HepG2 (cell line): ENCODE data around the gene PSMG4. TPM values are rescaled to one million over a fixed set of nuclear protein-coding genes. Genes with fewer than 3 reads are reported as not detected.

Experiments
- ATF3 ChIP-seq: sonication (generic); formaldehyde crosslinking; IDR thresholded peaks from 2 replicates; pipeline ENCODE4 v1.4.0; 2020; ENCODE audit warnings: missing genetic modification reagents
- CHCHD3 ChIP-seq: sonication (generic); formaldehyde crosslinking; IDR thresholded peaks from 2 replicates; pipeline ENCODE4 v1.8.0; 2022; ENCODE audit warnings: mild to moderate bottlenecking, missing genetic modification reagents, moderate library complexity
- CREB1 ChIP-seq, 2 experiments: fragments of 450-650 bp in 1 of 2; IDR thresholded peaks; 2 replicates each; pipeline ENCODE4 v1.6.1; 2016 to 2017; ENCODE audit warnings: control low read depth in 1 of 2, mild to moderate bottlenecking in 1 of 2, missing compliant biosample characterization in 1 of 2, missing genetic modification characterization in 1 of 2
- DBP ChIP-seq: sonication (generic); formaldehyde crosslinking; IDR thresholded peaks from 2 replicates; pipeline ENCODE4 v1.4.0; 2020; ENCODE audit warnings: missing genetic modification reagents; ENCODE audit errors: not compliant biosample characterization
- HBP1 ChIP-seq: IDR thresholded peaks from 2 replicates; pipeline ENCODE4 v1.6.1; 2016; ENCODE audit warnings: low read depth, control low read depth
- HMGXB3 ChIP-seq: sonication (generic); formaldehyde crosslinking; IDR thresholded peaks from 2 replicates; pipeline ENCODE4 v1.4.0; 2020; ENCODE audit warnings: missing genetic modification reagents, borderline replicate concordance
- ISX ChIP-seq: sonication (generic); formaldehyde crosslinking; conservative IDR thresholded peaks from 2 replicates; pipeline ENCODE4 v1.5.0; 2020; ENCODE audit warnings: missing genetic modification reagents
- KDM2A ChIP-seq: sonication (generic); formaldehyde crosslinking; IDR thresholded peaks from 2 replicates; pipeline ENCODE4 v1.4.0; 2020; ENCODE audit warnings: low read depth, missing genetic modification reagents, borderline replicate concordance
- KMT2B ChIP-seq: IDR thresholded peaks from 2 replicates; pipeline ENCODE4 v1.6.1; 2016; ENCODE audit warnings: missing genetic modification reagents, missing compliant biosample characterization
- MXI1 ChIP-seq: IDR thresholded peaks from 3 replicates; pipeline ENCODE4 v1.6.1; 2012; ENCODE audit warnings: low read depth, low read length, inconsistent platforms, borderline replicate concordance
- NR3C1 ChIP-seq: sonication (generic); formaldehyde crosslinking; IDR thresholded peaks from 2 replicates; pipeline ENCODE4 v1.4.0; 2020; ENCODE audit warnings: missing genetic modification reagents
- SALL1 ChIP-seq: sonication (generic); formaldehyde crosslinking; IDR thresholded peaks from 2 replicates; pipeline ENCODE4 v1.8.0; 2022; ENCODE audit warnings: mild to moderate bottlenecking, missing genetic modification reagents
- SMYD3 ChIP-seq: sonication (generic); formaldehyde crosslinking; IDR thresholded peaks from 2 replicates; pipeline ENCODE4 v1.8.1; 2023; ENCODE audit warnings: mild to moderate bottlenecking, missing genetic modification reagents
- SOX5 ChIP-seq: IDR thresholded peaks from 2 replicates; pipeline ENCODE4 v1.6.1; 2016; ENCODE audit warnings: borderline replicate concordance
- SOX6 ChIP-seq, 2 experiments: fragments of 450-650 bp in 1 of 2; sonication (generic) in 1 of 2; formaldehyde crosslinking in 1 of 2; IDR thresholded peaks; 2 replicates each; pipeline versions ENCODE4 v1.4.0 to v1.6.1; 2017 to 2020; ENCODE audit warnings: antibody characterized with exemption in 1 of 2, mild to moderate bottlenecking in 1 of 2, missing genetic modification reagents in 1 of 2
- TBX2 ChIP-seq: sonication (generic); formaldehyde crosslinking; IDR thresholded peaks from 2 replicates; pipeline ENCODE4 v1.5.0; 2020; ENCODE audit warnings: missing genetic modification reagents, mild to moderate bottlenecking, borderline replicate concordance
- TEAD2 ChIP-seq: sonication (generic); formaldehyde crosslinking; IDR thresholded peaks from 2 replicates; pipeline ENCODE4 v1.9.0; 2021; ENCODE audit warnings: missing genetic modification reagents
- XRCC5 ChIP-seq: fragments of 200-400 bp; formaldehyde crosslinking; optimal IDR thresholded peaks from 2 replicates; pipeline ENCODE3; 2017; ENCODE audit warnings: mild to moderate bottlenecking, low read length
- ZFP62 ChIP-seq: sonication (generic); formaldehyde crosslinking; IDR thresholded peaks from 2 replicates; pipeline ENCODE4 v1.4.0; 2020; ENCODE audit warnings: missing genetic modification reagents
- ZNF331 ChIP-seq: sonication (generic); formaldehyde crosslinking; IDR thresholded peaks from 2 replicates; pipeline ENCODE4 v1.4.0; 2020; ENCODE audit warnings: missing genetic modification reagents
- ZNF556 ChIP-seq: sonication (generic); formaldehyde crosslinking; IDR thresholded peaks from 2 replicates; pipeline ENCODE4 v1.4.0; 2020; ENCODE audit warnings: mild to moderate bottlenecking, missing genetic modification reagents, borderline replicate concordance
- ZNF589 ChIP-seq: sonication (generic); formaldehyde crosslinking; conservative IDR thresholded peaks from 2 replicates; pipeline ENCODE4 v1.8.0; 2022; ENCODE audit warnings: mild to moderate bottlenecking, moderate library complexity, missing genetic modification reagents
- polyA plus RNA-seq, 8 experiments: library from polyadenylated mRNA; depleted of rRNA in 3 of 8; stranded (reverse) in 7 of 8; unstranded in 1 of 8; fragments of >200 nt; fragmentation: Illumina TruSeq in 4 of 8; extraction: Trizol in 4 of 8; gene quantifications; 2 replicates each; pipeline versions ENCODE4 v1.2.1 to v1.2.3, GENCODE V29; 2011 to 2016; ENCODE audit warnings: low read depth in 4 of 8, missing spikeins in 1 of 8, mixed read lengths in 1 of 8; ENCODE audit not compliant: insufficient read depth in 1 of 8
- total RNA-seq, 5 experiments: library from RNA; depleted of rRNA; stranded (reverse); fragments of >200 nt; fragmentation: Illumina TruSeq; extraction: Trizol; gene quantifications; 2 replicates each; pipeline ENCODE4 v1.2.3, GENCODE V29; 2016; ENCODE audit warnings: low read depth in 1 of 5

PSMG4 gene
- total and polyA plus RNA-seq, 2 of the 13 experiments (the other 11 are each of a cell fraction or from before 2014, with no cell fraction given), result 28.5 to 32.8 TPM

- TF ChIP-seq HMGXB3 (CRISPR knock-in tag) (peak; percentile 31; the same call in 1 of the 2 replicates), TEAD2 (CRISPR knock-in tag) (peak; percentile 17; the same call in 1 of the 2 replicates), DBP (CRISPR knock-in tag) (peak; percentile 48), HBP1 (CRISPR knock-in tag) (peak; percentile 76; the same call in 1 of the 2 replicates), KDM2A (CRISPR knock-in tag) (peak; percentile 95), ZNF556 (CRISPR knock-in tag) (peak; percentile 86), XRCC5 (peak; percentile 94), SOX5 (CRISPR knock-in tag) (peak; percentile 51; the same call in 1 of the 2 replicates), KMT2B (peak; percentile 99), SMYD3 (no peak; the same call in 1 of the 2 replicates), ISX (no peak; the same call in 1 of the 2 replicates), ZFP62 (CRISPR knock-in tag) (no peak), CHCHD3 (peak; percentile 79; the same call in 1 of the 2 replicates), MXI1 (peak; percentile 93), CREB1 (IDR thresholded peaks at IDR 0.05) (peak; percentile 54), CREB1 (CRISPR knock-in tag; IDR thresholded peaks at IDR 0.05) (no peak), TBX2 (CRISPR knock-in tag) (peak; percentile 49; the same call in 1 of the 2 replicates), SOX6 (IDR thresholded peaks at IDR 0.05) (no peak), SOX6 (CRISPR knock-in tag; IDR thresholded peaks at IDR 0.05) (peak; percentile 63; the same call in 1 of the 2 replicates), ZNF331 (peak; percentile 90), ATF3 (CRISPR knock-in tag) (peak; percentile 60; the same call in 1 of the 2 replicates), ZNF589 (CRISPR knock-in tag) (0 out of 2 replicates have a peak, but pooled peaks have one; percentile 47), NR3C1 (CRISPR knock-in tag) (no peak), SALL1 (CRISPR knock-in tag) (peak; percentile 91)
Observed at GRCh38 chr6:3258720-3259490, at the start of gene PSMG4 (continued).
